Upper lobe of left lung (tissue), 6 donors: Measurements from ENCODE around the gene GYPC. TPM values are rescaled to one million over a fixed set of nuclear protein-coding genes. Genes with fewer than 3 reads are reported as not detected.

Source experiments
- ATAC-seq, 2 donors: fragments of 200-7000 bp; cut with Tn5 transposase; one replicate each; pipeline ENCODE4 v1.9.1; 2022; ENCODE audit warnings: mild to moderate bottlenecking in 2 of 2, moderate library complexity in 2 of 2; ENCODE audit not compliant: low FRiP score in 2 of 2
- DNase-seq, 2 donors: peaks; one replicate each; pipeline ENCODE4 v3.0.0-alpha.2; 2019 to 2020
- H3K27ac ChIP-seq, 4 donors: fragments of 200-600 bp; sonication (generic); one replicate each; pipeline ENCODE4 v1.5.1; 2016 to 2019
- H3K27me3 ChIP-seq, 4 donors: fragments of 200-600 bp; sonication (generic); one replicate each; pipeline ENCODE4 v1.5.1; 2017 to 2019
- H3K36me3 ChIP-seq, 4 donors: fragments of 200-600 bp; sonication (generic); one replicate each; pipeline ENCODE4 v1.5.1; 2016 to 2019
- H3K4me1 ChIP-seq, 4 donors: fragments of 200-600 bp; sonication (generic); one replicate each; pipeline ENCODE4 v1.5.1; 2018 to 2019
- H3K4me3 ChIP-seq, 4 donors: fragments of 200-600 bp; sonication (generic); one replicate each; pipeline ENCODE4 v1.5.1; 2017 to 2019; ENCODE audit warnings: mild to moderate bottlenecking in 2 of 4, moderate library complexity in 1 of 4
- H3K9me3 ChIP-seq, 4 donors: fragments of 200-600 bp; sonication (generic); one replicate each; pipeline ENCODE4 v1.5.1; 2018 to 2019
- CTCF ChIP-seq, 6 experiments: fragments of 450-650 bp in 4 of 6; fragments of 200-600 bp in 2 of 6; sonication (generic) in 2 of 6; IDR thresholded peaks; one replicate each; pipeline ENCODE4 v1.5.1; 2016 to 2019; ENCODE audit warnings: antibody characterized with exemption in 6 of 6
- EP300 ChIP-seq, 4 donors: sonication (generic); formaldehyde crosslinking; IDR thresholded peaks; one replicate each; pipeline ENCODE4 v1.5.1; 2017; ENCODE audit warnings: antibody characterized with exemption in 4 of 4, control low read depth in 2 of 4
- POLR2A ChIP-seq, 4 donors: fragments of 450-650 bp; IDR thresholded peaks; one replicate each; pipeline ENCODE4 v1.5.1; 2016 to 2017; ENCODE audit warnings: antibody characterized with exemption in 4 of 4, mild to moderate bottlenecking in 2 of 4
- POLR2AphosphoS5 ChIP-seq, 2 donors: sonication (generic); formaldehyde crosslinking; IDR thresholded peaks; one replicate each; pipeline ENCODE4 v1.5.1; 2017; ENCODE audit warnings: antibody characterized with exemption in 2 of 2
- WGBS, 2 donors: methylation state at CpG; one replicate each; pipeline ENCODE4 v1.1.5; 2017 to 2018; 5-methylcytosine and 5-hydroxymethylcytosine counted together
- total RNA-seq, 6 donors: library from RNA; depleted of rRNA in 4 of 6; stranded (reverse); fragments of >200 nt in 4 of 6; gene quantifications; one replicate each; pipeline versions ENCODE4 v1.1.0 to v1.2.1, GENCODE V29; 2016 to 2021
- donor health status: DM: no; HTN: no; CAD: no; lungs with moderate emphysema.
- donor health status: DM: no; HTN: yes; CAD: no; lungs with severe emphysema.

Gene GYPC
- total RNA-seq, 6 donors from 2014 or later, result 61.0 to 107 (median 77.5) TPM

- Histone ChIP-seq H3K4me1 (peaks cover 3 to 16% (median 7%) of the 10 kb centered on the region in 4 donors), H3K27ac (peak overlapping the region in 1 of 4 donors; percentile 5), H3K4me3 (no peak overlapping the region), H3K27me3 (no peaks in the 10 kb centered on the region), H3K36me3 (no peaks in the 10 kb centered on the region), H3K9me3 (peaks cover 0 to 6% (median 4%) of the 10 kb centered on the region in 4 donors)
- 95 to 100% methylated on average over 2 of the region's 2 CpGs for WGBS, 2 donors
- no peak for TF ChIP-seq POLR2A (IDR thresholded peaks at IDR 0.05)
- no peak for TF ChIP-seq EP300 (IDR thresholded peaks at IDR 0.05)
- no peak for TF ChIP-seq POLR2AphosphoS5 (IDR thresholded peaks at IDR 0.05)
- no peak for TF ChIP-seq CTCF (IDR thresholded peaks at IDR 0.05)
- ATAC-seq (no peak), DNase-seq (no peak)
Measured at GRCh38 chr2:126720638-126721037, 64.7 kb downstream of the GYPC start.

GRCh38 chr2:126722081-126722480, 66.1 kb downstream of the GYPC start:
- H3K9me3 ChIP-seq, result peaks cover 0 to 6% (median 5%) of the 10 kb centered on the region in 4 donors
- no peaks in the 10 kb centered on the region for H3K27me3 ChIP-seq
- ATAC-seq (no peak), DNase-seq (no peak)
- H3K4me3 ChIP-seq, result no peak overlapping the region
- peaks cover 3 to 16% (median 7%) of the 10 kb centered on the region in 4 donors for H3K4me1 ChIP-seq
- TF ChIP-seq CTCF (IDR thresholded peaks at IDR 0.05) (no peak), POLR2AphosphoS5 (IDR thresholded peaks at IDR 0.05) (no peak), POLR2A (IDR thresholded peaks at IDR 0.05) (no peak), EP300 (IDR thresholded peaks at IDR 0.05) (no peak)
- no peak overlapping the region for H3K27ac ChIP-seq
- no peaks in the 10 kb centered on the region for H3K36me3 ChIP-seq
- WGBS, 2 donors, result 65 to 77% methylated on average over 2 of the region's 2 CpGs

GRCh38 chr2:126722546-126722945, 66.6 kb downstream of the GYPC start:
- Histone ChIP-seq H3K4me3 (no peak overlapping the region), H3K9me3 (peaks cover 0 to 6% (median 5%) of the 10 kb centered on the region in 4 donors), H3K4me1 (peaks cover 3 to 16% (median 7%) of the 10 kb centered on the region in 4 donors), H3K27me3 (no peaks in the 10 kb centered on the region), H3K27ac (no peak overlapping the region), H3K36me3 (no peaks in the 10 kb centered on the region)
- no peak for TF ChIP-seq CTCF (IDR thresholded peaks at IDR 0.05)
- no peak for TF ChIP-seq POLR2A (IDR thresholded peaks at IDR 0.05)
- TF ChIP-seq POLR2AphosphoS5 (IDR thresholded peaks at IDR 0.05), result no peak
- TF ChIP-seq EP300 (IDR thresholded peaks at IDR 0.05), result no peak
- ATAC-seq (no peak), DNase-seq (no peak)
- 62 to 76% methylated on average over 4 of the region's 4 CpGs for WGBS, 2 donors

GRCh38 chr2:126723281-126723815, 67.4 kb downstream of the GYPC start:
- no peak for TF ChIP-seq CTCF (IDR thresholded peaks at IDR 0.05)
- TF ChIP-seq POLR2A (IDR thresholded peaks at IDR 0.05), result no peak
- no peak for TF ChIP-seq POLR2AphosphoS5 (IDR thresholded peaks at IDR 0.05)
- TF ChIP-seq EP300 (IDR thresholded peaks at IDR 0.05), result no peak
- 79 to 94% methylated on average over 2 of the region's 2 CpGs for WGBS, 2 donors
- H3K9me3 ChIP-seq, result peaks cover 0 to 6% (median 5%) of the 10 kb centered on the region in 4 donors

GRCh38 chr2:126725580-126725979, 69.6 kb downstream of the GYPC start:
- no peak overlapping the region for H3K27ac ChIP-seq
- H3K4me1 ChIP-seq, result peaks cover 0 to under 1% (median under 1%) of the 10 kb centered on the region in 4 donors
- TF ChIP-seq EP300 (IDR thresholded peaks at IDR 0.05), result no peak
- no peak for TF ChIP-seq CTCF (IDR thresholded peaks at IDR 0.05)
- TF ChIP-seq POLR2AphosphoS5 (IDR thresholded peaks at IDR 0.05), result no peak
- TF ChIP-seq POLR2A (IDR thresholded peaks at IDR 0.05), result no peak
- H3K27me3 ChIP-seq, result no peaks in the 10 kb centered on the region
- DNase-seq, result no peak
- peaks cover 0 to 6% (median 5%) of the 10 kb centered on the region in 4 donors for H3K9me3 ChIP-seq
- no peak overlapping the region for H3K4me3 ChIP-seq
- no peaks in the 10 kb centered on the region for H3K36me3 ChIP-seq
- no peak for ATAC-seq

More at GRCh38 chr2:126723281-126723815, 67.4 kb downstream of the GYPC start:
- DNase-seq (no peak), ATAC-seq (peak in 1 of 2 donors; percentile 81)
- Histone ChIP-seq H3K4me1 (peaks cover 3 to 16% (median 7%) of the 10 kb centered on the region in 4 donors), H3K4me3 (no peak overlapping the region), H3K27me3 (no peaks in the 10 kb centered on the region), H3K36me3 (no peaks in the 10 kb centered on the region), H3K27ac (no peak overlapping the region)
